Stomach (tissue), 4 donors: ENCODE measurements around the gene VWA8.

Experiments
- POLR2A ChIP-seq, 4 donors: fragments of 450-650 bp; IDR thresholded peaks; one replicate each; pipeline ENCODE4 v1.6.1; 2016; ENCODE audit warnings: antibody characterized with exemption in 4 of 4, control low read depth in 2 of 4, mild to moderate bottlenecking in 1 of 4, moderate library complexity in 1 of 4
- TF ChIP-seq, protein P1 (sequence below), 7 experiments: fragments of 450-650 bp in 4 of 7; fragments of 200-600 bp in 3 of 7; sonication (generic) in 3 of 7; IDR thresholded peaks; one replicate each; pipeline ENCODE4 v1.5.1; 2016 to 2019; ENCODE audit warnings: antibody characterized with exemption in 7 of 7, control low read depth in 2 of 7, mild to moderate bottlenecking in 1 of 7

DNA sequence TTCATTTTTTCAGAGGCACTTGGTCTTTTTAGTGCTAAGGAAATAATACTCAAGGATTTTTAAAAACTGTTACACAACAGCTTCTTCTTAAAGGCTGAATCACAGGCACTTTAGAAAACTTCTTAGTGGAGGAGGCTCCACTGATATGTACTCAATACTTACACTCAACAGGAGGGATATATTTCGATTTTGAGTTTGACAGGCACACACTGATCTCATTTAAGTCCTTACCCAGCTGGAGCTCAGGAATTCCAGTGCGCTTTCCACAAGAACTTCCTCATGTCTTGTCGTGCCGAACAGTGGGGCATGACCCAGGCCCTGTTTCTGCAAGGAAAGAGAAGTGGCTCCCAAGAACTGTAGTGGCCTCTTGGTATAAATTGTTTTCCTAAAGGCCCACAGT lies 399.7 kb downstream of the VWA8 start:
- TF ChIP-seq, protein P1, sequence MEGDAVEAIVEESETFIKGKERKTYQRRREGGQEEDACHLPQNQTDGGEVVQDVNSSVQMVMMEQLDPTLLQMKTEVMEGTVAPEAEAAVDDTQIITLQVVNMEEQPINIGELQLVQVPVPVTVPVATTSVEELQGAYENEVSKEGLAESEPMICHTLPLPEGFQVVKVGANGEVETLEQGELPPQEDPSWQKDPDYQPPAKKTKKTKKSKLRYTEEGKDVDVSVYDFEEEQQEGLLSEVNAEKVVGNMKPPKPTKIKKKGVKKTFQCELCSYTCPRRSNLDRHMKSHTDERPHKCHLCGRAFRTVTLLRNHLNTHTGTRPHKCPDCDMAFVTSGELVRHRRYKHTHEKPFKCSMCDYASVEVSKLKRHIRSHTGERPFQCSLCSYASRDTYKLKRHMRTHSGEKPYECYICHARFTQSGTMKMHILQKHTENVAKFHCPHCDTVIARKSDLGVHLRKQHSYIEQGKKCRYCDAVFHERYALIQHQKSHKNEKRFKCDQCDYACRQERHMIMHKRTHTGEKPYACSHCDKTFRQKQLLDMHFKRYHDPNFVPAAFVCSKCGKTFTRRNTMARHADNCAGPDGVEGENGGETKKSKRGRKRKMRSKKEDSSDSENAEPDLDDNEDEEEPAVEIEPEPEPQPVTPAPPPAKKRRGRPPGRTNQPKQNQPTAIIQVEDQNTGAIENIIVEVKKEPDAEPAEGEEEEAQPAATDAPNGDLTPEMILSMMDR (IDR thresholded peaks at IDR 0.05) = no peak
- no peak for TF ChIP-seq POLR2A (IDR thresholded peaks at IDR 0.05)
